HFF-Myc (cell line): ENCODE results near the gene EPG5.

Experiments
- DNase-seq: peaks from one replicate; pipeline ENCODE4 v3.0.0-alpha.2; 2011; ENCODE audit warnings: low read depth; ENCODE audit errors: extremely low read depth
- H3K4me3 ChIP-seq: replicated peaks from 2 replicates; pipeline ENCODE4 v1.5.1; 2011; ENCODE audit warnings: low read depth, mild to moderate bottlenecking, control low read depth, low read length
- TF ChIP-seq, protein P1 (sequence below): IDR thresholded peaks from 2 replicates; pipeline ENCODE4 v1.5.1; 2012; ENCODE audit warnings: mild to moderate bottlenecking, low read depth, low read length, control low read depth; ENCODE audit errors: missing control alignments

The EPG5 gene

DNA sequence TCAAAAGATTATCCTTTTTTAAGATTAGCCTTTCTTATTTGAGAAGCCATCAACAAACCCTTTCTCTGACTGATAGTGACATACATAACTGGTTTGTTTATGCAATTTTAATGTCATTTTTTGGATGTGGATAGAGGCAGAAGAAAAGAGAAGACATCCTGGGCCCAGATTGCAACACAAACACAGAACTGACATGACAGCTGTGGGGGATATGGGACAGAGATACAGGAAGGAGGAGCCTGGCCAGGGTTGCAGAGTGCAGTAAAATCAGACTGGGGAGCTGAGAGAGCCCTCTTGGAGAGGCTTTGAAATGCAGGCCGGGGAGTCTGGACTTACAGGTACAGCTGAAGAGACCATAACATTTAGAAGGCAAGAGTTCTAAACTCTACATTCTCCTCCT lies 76.5 kb downstream of the EPG5 start:
- TF ChIP-seq, protein P1, sequence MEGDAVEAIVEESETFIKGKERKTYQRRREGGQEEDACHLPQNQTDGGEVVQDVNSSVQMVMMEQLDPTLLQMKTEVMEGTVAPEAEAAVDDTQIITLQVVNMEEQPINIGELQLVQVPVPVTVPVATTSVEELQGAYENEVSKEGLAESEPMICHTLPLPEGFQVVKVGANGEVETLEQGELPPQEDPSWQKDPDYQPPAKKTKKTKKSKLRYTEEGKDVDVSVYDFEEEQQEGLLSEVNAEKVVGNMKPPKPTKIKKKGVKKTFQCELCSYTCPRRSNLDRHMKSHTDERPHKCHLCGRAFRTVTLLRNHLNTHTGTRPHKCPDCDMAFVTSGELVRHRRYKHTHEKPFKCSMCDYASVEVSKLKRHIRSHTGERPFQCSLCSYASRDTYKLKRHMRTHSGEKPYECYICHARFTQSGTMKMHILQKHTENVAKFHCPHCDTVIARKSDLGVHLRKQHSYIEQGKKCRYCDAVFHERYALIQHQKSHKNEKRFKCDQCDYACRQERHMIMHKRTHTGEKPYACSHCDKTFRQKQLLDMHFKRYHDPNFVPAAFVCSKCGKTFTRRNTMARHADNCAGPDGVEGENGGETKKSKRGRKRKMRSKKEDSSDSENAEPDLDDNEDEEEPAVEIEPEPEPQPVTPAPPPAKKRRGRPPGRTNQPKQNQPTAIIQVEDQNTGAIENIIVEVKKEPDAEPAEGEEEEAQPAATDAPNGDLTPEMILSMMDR = no peak
- no peak overlapping the region for H3K4me3 ChIP-seq
- no peak for DNase-seq

DNA sequence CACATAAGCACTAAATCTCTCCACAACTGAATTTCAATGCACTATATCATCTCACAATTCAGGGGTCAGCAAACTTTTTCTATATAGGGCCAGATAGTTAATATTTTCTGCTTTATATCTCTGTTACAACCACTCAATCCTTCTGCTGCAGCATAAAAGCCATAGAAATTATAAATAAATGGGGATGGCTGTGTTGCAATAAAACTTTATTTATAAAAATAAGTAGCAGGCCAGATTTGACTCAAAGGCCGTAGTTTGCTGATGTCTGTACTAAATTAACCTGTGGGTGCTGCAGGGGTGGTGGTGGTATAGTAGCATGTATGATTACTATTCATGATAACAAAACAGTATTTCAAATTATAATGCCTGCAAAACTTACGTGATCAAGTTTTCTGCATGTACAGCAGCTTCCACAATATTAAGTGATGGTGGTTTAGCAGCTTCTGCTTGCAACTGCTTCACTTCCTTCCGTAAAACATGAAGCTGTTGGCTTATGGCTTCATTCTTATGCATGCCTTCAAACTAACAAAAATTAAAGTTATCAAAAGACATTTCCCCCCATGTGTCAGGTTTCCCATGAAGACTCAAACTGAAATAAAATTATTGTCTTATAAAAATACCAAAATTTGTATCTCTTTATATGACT lies 77.6 kb downstream of the EPG5 start:
- TF ChIP-seq, protein P1 = no peak
- H3K4me3 ChIP-seq = no peak overlapping the region
- no peak for DNase-seq

DNA sequence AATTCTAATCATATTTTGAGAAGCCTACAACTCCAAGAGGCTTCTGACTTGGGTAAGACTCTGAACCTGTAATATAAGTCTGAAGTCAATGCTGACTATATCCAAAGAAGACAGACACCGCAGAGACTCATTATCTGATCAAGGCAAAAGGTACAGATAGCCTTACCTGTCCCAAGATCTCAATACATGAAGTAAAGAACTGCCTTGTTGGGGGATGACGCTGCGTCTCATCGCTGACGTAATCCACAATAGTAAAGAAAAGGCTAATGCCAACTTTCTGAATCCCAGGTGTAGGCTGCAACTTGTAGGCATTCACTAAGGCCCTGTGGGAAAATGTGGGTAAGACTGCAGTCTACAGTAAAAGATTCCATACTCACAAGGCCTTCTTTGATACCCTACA lies 79.5 kb downstream of the EPG5 start:
- DNase-seq = no peak
- TF ChIP-seq, protein P1 = no peak
- no peak overlapping the region for H3K4me3 ChIP-seq

DNA sequence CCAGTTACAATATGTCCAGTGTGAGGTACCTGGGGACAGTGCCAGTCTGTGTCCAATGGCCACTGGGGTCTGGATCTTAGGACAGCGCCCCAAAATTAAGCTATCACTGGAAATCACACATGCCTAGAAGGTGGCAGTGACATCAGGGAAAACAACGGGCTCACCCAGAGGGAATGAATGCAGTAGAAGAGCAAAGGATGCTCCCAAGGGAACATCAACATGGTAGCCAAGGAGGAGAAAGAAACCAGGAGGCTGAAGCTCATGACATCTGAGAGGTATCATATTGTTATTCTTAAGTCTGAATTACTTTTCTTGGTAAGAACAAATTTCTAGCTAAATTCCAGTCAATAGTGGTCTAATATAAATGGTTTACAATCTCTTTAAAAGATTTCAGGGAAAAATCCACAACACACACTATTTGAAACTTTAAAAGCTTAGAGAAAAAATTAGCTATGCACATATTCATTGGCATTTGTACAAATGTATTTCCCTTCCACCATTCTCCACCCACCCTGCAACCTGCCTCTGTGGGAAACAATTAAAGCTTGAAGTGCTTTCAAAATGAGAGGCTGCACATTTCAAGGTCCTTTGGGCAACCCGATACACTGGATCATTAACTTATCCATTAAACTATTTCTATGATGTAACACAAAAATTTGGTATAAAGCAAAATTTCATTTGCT lies 86.1 kb downstream of the EPG5 start:
- TF ChIP-seq, protein P1 = no peak
- no peak for DNase-seq
- H3K4me3 ChIP-seq = no peak overlapping the region

DNA sequence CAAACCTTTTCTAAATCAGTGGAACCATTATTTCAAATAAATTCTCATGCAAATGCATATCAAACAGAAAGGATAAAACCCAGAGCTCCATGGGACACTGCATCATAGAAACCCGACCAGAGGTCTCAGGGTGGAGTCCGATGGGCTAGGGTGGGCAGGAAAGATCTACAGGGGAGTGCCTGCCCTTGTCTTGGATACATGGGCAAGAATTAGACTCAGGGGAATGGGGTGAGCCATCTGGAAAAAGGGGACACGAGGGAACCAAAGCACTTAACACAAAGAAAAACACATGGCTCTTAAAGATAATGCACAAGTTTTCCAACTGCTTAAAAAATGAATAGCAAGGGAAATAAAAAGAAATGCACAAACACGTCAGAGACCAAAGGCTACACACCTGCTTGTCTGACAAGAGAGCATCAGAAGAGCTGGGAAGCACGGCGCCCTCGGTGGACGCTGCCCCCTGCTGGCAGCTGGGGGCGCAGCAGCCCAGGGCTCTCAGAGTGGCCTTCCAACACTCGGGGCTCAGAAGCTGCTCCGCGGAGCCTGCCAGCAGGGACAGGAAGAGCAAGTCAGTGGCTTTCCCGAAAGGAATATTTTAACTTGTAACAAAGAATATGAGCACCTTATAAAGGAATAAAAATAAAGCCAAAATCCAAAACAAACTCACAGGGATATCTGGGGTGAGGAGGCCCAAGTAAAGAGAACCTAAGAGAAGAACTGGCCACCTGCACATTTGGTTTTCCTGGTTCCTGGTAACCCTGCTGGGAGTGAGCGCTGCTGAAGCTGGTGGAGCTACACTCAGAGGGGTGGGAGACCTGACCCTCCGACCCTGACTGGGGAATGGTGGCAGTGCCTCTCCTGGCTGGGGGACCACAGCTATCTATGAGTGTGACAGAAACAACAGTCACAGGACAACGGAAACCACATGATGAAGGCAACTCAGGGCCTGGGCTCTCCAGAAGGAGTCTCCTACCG lies 87.2 kb downstream of the EPG5 start:
- H3K4me3 ChIP-seq = no peak overlapping the region
- TF ChIP-seq, protein P1 = peak; percentile 99
- peak; percentile 27 for DNase-seq

DNA sequence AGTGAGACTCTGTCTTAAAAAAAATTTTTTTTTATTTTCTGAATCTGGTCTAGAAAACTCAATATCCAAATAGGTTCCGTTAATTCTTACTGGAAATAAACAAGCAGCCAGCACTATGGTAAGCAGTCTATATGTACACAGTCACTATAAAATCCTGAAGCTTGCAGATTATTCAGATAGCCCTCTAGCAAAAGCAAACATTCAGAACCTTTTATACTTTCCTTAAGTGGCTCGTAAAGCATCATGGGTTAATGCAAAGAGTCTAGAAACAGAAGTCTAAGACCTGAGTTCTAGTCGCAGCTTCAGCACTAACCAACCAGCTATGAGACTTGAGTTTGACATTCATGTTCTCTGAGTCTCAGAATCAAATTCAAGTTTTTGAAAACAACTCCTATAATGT lies 89.7 kb downstream of the EPG5 start:
- H3K4me3 ChIP-seq = no peak overlapping the region
- no peak for DNase-seq

More for the DNA sequence above, 89.7 kb downstream of the EPG5 start:
- TF ChIP-seq, protein P1 = no peak
